Right lung (tissue), 5 donors: ENCODE results near the gene PRKCE. TPM values are rescaled to one million over a fixed set of nuclear protein-coding genes. Genes with fewer than 3 reads are reported as not detected.

Experiments used
- DNase-seq, 2 donors: peaks; one replicate each; pipeline ENCODE4 v3.0.0-alpha.2; 2013
- polyA plus RNA-seq, 5 donors: library from polyadenylated mRNA; unstranded; fragments of 120-200 nt; gene quantifications; one replicate each; pipeline versions ENCODE4 v1.2.1 to v1.2.3, GENCODE V29; 2013; ENCODE audit warnings: inconsistent platforms in 1 of 5, low replicate concordance in 1 of 5; ENCODE audit not compliant: insufficient read length in 5 of 5, insufficient read depth in 1 of 5

The PRKCE gene
- polyA plus RNA-seq, 5 donors, result 12.5 to 14.5 (median 12.8) TPM

DNA sequence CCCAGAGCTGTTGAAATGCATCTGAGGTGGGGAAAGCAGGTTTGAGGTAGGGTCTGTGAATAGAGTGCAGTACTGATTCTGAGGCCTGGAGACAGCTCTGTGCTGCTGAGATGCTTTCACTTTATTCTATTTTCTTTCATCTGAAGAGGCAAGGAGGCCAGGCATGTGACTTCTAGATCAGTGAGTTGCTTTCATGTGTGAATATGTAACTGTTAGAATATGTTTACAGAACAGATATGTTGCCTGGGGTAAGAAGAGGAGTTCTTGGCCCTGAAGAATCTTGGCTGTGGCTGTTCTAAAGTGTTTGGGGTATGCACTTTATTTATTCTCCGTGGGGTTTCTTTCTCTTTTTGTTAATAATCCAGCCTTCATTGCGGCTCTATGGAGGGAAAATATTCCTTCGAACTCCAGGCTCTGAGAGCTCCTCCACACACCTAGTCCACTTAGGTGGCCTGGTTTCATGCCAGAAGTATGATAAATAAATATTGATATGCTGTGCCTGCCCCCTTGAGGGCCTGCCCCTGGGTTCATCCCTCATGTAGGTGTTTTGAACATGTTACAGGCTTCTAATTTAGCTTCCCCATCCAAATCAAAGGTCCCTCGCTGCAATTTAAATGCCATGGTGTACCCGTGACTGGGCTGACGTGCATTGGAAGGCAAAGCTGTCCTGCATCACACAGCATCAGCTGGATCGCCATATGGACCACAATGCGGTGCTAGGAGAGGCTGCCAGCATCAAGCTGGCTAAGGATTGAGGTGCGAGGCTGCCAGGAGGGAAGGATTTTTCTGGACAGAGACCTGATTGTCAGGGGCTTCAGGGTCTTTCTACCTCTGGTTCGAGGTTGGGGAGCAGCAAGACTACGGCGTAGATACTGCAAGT, 102.9 kb downstream of the PRKCE start:
- DNase-seq, result no peak

DNA sequence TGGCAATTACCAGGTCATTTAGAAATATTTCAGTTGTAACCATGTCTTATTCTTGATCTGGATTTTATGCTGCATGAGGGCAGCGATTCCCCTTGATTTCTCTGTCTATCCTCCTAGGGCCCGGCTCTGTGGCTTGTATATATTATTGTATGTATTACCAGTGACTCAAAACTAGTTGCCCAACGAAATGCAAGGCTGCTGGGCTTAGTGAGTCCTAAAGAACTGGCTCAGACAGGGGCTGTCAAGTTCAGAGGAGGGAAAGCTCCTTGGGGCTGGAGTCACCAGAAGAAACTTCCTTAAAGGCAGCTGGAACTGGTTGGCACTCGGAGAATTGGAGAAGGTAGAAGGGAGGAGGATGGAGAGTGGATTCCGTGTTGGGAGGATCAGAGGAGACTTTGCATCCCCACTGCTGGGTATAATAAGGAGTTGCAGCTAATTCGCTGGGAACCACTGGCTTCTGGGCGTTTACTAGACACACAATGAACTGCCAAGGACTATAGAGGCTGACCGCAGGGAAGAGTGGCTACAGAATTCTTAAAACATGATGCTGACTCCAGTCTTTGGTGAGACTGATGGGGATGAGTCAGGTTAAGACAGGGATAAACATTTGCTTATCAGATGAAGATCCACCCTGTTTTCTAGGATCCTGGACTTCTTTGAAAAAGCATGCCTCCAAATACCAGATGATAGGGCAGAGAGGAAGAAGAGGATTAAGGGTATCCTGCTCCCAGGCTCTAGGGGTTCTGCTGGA, 104.3 kb downstream of the PRKCE start:
- no peak for DNase-seq

DNA sequence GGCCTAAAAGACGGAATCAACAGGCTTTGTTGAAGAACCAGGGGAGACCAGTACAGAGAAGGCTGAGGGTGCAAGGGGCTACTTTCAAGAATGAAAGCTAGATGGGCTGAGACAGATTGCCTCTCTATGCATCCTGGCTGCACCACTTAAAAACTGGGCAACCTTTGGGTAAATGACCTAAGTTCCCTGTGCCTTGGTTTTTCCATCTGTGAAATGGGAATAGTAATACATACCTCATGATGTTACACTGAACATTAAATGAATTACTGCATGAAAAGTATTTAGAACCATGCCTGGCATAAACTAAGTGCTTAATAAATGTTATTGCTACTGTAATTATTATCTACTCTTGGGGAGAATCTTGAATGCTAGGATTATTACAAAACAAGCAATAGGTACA, 106.5 kb downstream of the PRKCE start:
- DNase-seq, result no peak

DNA sequence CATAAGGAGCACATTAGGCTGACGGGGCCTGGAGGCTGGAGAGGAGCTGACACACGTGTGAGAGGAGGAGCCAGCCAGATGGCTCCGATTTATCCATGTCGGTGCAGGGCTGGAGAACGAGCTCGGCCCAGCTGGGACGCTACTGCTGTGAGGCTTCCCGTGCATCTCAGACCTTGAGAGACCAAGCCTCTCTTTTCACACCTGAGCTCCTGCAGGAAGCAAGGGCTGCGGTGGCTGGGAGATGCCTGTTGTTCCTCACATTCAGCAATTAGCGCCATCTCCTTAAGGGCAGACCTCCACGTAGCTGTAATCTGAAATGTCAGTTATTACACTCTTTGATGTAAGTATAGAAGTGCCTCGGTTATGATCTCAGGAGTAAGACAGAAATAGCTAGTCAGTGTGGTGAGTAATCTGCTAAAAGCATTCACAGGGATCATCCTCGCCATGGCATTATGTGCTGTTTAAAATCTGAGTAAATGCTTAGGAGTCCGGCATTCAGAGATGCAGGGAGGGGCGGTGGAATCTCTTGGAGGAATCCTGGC, 107.9 kb downstream of the PRKCE start:
- DNase-seq, result no peak

DNA sequence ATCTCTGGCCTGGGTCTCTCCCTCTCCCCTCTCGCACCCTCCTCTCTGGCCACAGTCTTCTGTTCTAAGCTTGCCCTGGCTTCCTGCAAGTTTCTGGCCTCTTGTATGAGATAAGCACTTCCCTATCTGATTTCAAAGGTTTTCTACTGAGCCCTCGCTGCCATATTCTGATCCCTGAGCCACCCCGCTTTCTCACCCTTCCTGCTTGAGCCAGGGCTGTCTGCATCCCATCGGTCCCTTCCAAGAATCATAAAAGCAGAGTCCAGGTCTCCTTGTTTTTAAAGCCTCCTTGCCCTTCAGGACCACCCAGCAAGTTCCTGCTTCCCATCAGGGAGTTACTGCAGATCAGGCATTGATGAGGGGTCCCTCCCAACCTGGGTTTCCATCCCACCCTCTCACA, 110.2 kb downstream of the PRKCE start:
- DNase-seq, result no peak

DNA sequence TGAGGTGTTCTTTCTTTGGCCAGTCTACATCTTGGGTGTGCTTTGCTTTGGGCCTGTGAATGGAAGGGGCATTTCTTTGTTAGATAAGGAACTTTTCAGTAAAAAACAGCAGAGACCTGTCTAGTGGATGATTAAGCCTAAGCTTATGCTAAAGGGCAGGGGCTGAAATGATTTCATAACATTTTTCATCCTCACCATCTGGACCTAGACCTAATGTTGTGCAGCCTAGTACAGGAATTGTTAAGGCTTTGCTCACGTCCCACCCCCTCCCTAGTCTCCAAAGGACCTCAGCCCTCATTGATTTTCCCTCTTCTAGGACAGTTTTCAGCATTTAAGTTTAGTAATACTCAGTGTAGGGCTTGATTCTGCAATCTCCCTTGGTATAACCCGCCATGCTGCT, 111.8 kb downstream of the PRKCE start:
- no peak for DNase-seq

DNA sequence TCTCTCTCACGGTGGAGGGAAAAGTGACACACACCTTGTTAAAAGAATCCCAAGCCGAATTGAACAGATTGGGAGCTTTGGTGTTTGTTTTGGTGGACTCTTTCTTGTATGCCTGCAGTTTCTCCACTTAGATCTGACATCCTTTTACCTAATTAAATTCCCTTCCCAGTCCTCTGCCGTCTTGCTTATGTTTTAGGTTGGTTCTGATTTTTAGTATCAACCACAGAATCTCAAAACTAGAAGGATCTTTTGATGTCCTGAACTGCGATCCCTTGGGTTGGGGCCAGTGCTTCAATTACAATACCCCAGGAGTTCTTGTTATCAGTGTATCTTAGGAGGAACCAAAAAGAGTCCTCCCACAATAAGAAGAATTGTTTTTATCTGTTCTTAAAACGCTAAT, 112.3 kb downstream of the PRKCE start:
- no peak for DNase-seq

DNA sequence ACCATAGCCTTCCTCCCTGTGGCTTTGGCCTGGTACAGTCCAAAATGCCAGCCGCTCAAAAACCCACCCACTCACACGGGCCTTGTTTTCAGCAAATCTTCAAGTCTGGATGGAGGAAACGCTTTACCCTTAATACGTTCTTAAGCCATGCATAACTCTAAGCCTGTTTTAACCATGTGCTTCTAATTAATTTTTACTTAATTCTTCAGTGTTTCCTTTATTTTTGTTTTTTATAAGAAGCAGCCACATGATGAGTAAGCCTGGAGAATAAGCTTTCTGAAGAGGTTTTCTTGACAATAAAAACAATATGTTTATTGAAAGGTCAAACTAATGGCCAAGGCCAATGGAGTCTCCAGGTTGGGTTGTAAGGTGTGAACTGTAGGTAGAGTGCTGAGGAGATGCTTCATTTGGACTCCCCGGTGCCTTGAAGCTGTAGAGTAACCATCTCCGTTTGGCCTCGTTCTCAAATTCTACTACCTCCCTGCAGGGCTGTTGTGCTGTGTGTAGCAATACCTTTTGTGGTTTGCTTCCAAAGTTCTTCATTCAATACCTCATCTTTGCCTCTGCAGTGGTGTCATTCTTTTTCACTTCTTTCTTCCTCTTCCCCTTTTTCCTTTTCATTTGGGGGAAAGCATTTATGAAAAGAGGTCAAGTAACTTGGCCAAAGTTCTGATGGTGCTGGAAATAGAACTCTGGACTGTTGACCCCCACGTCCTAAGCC, 113.7 kb downstream of the PRKCE start:
- DNase-seq, result no peak

DNA sequence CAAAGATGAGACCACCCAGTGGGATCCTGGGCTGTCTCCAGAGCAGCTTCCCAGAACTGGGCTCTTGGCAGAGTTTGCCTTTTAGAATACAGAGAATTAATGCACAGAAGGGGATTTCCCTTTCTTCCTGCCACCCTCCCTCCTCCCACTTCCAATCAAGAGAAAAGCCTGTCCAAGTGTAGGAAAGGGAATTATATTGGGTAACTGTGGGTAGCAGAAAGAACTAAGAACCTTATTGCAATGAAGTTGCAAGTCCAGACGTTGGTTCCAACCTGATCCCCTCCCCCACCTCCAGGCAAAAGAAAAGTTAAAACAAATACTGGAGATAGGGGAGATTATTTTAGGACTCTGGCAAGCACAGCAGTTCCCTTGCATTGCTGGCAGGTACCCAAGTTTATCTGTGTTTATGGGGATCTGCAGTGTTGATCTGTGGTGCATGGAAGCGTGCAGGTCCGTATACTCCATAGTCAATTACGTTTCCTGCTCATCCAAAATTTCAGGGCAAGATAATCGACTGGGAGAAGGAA, 114.3 kb downstream of the PRKCE start:
- peak; percentile 64 to 74 for DNase-seq

DNA sequence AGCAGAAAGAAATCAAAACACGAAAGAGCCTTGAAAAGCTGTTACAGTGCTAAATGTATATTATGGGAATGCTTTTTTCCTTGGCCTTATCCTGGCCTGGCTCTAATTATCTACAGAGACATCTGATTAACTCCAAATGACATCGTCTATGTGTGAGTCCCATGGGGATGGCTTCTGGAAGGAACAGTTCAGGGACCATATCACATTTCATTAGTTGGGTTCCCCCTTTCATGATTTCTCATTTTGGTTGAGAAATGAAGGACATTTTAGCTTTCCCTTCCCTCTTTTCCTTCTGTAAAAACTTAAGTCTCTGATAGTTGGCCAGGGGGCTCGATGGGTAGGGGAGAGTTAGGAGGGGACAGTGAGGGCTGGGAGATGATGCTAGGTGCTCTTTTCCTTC, 116.7 kb downstream of the PRKCE start:
- no peak for DNase-seq

DNA sequence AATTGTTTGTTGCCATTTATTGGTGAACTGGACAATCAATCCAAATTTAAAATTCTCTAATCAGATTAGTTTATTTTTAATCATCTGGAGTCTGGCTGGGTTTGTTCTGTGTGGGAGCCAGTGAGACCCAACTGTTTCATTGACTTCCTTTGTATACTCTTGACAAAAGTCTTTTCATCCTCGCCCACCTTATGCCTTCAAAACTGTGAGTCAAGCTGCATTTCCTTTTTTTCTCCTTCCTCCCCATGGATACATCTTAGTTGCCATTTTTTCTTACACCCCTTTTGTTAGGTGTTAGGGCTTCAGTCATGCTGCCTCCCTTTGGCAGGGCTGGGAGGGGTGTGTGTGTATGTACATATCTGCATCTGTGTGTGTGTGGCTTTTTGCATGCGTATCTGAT, 117.6 kb downstream of the PRKCE start:
- DNase-seq, result no peak

DNA sequence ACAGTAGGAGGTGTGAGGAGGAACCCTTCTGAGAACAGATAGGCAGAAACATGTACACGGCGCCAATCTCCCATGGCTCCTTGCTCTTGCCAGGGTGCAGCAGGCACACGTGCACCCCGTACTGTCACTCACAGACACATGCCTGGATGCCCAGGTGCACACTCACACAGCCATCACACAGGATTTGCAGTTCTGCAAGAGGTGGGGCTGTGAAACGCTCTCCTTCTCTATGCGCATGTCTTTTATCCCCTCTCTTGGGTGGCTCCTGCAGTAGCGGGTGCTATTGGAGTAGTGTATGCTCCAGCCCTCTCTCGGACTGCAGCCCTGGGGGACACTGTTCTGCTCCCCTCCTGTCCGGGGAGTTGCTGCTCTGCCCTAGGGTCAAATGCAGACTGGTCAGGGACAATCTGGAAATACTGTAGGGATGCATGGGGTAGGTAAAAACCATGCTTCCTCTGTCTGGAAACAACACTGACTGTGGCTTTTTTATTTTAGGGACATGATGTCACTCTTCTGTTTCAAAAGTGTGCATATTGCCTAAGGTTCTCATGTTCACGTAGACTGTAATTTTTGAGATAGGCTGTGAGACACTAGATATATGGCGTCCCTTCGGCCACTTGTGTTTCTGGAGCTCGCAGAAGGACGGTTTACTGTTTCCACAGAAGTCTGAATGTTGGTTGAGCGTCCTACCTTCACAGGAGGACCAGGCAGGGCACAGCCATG, 118.5 kb downstream of the PRKCE start:
- DNase-seq, result no peak

DNA sequence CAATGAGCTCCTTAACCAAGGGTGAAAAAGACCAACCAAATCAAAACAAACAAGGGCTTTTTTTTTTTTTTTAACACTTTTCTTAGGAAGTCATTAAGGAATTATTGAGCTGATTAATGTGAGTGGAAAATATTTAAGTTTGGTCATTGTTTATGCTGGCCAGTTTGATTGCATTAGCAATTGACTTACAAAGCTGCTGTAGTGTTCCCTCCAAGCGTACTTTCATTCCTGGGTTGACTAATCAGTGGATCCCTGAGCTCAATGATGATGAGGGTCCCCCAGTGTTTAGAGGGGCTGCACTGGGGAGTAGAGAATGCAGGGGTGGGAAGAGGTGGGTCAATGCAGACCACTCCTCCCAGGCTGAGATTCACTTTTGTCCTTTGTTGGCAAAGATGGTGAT, 119.3 kb downstream of the PRKCE start:
- peak; percentile 42 to 52 for DNase-seq

DNA sequence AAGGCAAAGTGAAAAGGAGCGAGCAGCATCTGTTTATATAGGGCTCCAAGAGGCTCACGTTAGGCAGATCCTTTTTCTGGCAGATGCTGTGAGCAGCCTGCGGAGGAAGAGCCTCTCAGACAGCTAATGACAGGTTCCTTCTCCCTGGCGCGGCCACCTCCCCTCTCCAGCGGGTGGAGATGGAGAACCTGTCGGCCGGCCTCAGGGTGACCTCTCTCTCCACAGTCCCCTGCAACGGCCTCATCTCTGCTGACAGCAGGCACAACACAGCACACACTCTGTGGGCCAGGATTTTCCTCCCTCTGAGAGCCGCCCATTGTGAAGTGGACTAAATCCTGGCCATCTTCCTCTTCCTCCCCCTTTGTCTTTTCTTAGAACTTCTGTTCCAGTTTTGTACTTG, 119.8 kb downstream of the PRKCE start:
- DNase-seq, result peak; percentile 57 to 73

DNA sequence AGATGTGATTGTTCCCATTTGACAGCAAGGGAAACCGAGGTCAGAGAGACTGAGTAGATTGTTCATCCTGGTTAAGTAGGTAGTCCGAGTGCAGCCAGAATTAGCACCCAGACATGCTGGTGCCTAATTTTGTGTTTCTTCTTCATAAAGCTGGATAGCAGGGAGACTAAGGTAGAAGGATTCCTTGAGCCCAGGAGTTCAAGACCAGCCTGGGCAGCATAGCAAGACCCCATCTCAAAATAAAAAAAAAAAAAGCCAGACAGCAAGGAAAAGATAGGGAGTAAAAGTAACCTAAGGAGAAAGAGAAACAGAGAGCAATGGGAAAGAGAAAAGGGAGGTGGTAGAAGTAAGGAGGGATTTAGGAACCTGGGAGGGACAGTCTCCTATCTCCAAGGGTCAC, 120.6 kb downstream of the PRKCE start:
- DNase-seq, result no peak

DNA sequence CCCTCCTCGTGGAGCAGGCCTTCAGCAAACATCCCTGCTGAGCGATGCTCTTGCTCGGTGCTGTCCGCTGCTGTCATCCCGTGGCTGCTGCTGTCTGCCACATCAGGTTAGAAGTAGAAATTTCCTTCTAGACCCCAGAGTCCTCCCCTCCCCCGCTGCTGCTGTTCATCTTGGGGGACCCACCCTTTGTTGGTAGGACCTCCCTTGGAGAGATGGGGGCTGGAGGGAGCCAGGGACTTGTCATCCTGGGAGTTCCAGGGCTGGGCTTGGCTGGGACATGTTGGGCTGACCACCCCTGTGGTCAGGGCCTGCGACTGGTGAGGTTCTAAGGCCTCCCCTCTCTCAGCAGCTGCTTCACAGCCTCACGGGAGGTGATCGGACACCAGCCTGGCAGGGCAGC, 122.4 kb downstream of the PRKCE start:
- no peak for DNase-seq

DNA sequence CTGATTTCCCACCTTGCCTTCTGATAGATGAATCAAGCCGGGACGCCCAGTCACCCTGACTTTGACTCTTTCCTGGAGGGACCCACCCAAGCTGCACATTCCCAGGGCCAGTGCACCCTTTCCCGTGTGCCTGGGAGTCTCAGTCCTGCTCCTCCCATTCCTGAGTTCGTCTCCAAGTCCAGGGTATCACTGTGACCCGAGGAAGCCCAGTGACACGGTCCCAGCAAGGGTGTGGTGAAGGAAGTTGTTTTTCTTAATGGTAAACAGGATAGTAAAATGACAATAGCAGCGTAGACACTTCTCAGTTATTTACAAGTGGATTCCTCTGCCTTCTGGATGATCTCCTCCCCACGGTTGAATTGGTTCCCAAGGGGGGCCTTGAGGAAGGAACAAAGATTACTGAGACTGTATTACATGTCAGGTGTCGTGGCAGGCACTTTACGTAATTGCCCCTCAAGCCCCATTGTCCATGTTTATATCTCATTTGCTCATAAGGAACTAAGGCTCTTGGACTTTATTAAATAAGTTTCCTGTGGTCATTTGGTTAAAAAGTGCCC, 123.3 kb downstream of the PRKCE start:
- no peak for DNase-seq

DNA sequence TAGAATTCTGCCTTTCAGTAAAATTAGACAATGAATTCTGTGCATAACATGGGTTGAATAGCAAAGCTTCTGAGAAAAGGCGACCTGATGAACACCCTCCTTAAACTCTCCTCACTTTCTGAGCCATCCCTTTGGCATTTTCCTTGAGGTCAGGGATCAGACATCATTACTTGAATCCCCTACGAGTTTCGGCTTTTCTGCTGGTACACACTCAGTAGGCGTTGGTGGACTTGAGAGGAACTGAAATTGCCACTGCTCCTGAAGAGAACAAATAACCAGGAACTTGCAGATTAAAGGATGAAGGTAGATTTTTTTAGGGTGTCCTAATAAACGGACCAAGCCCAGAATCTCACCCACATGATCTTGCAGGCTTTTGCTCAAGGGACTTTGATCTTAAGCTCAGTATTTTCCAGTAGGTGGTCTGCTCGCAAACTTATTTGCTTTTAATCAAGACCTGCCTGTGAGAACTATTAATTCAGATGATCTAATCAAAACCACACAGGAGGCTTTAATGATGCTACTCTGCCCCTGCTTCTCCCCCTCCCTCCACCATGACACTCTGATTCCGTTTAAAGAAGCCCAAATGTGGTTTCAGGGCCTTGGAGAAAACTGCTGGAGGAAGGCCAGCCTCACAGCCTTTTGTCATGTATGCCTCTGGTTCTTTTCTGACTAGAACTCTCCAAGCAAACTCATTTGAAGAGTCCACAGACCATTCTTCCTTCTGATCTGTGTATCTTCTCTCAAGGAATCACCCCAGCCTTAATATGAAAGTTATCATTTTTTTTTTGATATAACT, 124.9 kb downstream of the PRKCE start:
- DNase-seq, result no peak

DNA sequence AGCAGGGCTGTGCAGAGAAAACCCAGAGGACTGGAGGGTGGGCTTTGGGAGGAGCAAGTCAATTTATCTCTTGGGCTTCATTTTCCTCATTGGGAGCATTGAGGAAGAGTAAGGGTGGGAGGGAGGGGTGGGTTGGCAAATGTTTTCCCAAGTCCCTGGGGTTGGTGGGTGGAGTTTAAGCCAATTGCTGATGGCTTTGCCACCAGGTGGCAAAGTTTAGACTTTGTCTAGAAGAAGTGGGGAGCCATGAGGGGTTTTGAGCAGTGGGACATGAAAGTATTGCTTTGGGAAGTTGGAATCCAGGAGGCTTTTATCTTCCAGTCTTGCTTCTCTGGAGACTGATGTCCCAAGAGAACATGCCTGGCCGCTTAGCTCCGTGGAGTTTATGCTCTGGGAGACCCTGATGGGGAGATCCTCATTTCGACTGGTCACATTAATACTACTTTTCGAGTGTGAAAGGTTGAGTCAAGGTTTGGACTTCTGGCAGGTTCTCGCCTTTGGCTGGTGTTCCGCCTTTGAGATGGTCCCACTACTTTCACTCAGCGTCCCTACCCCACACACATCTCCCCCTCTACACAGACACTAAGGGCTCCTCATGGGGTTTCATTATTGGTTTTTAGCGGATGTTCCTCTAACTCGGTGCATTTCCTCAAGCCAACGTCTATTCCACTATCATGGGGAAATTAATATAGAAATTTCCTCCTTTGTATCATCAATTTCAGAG, 126.7 kb downstream of the PRKCE start:
- no peak for DNase-seq
